DOHH2 (cell line): ENCODE data around the gene SERINC5.

Experiments used
- H3F3A ChIP-seq: fragments of 200-600 bp; sonication (generic), shearing (Covaris generic); 2 replicates; pipeline ENCODE4 v1.6.0; 2016; ENCODE audit warnings: antibody characterized with exemption, mild to moderate bottlenecking; ENCODE audit not compliant: control insufficient read depth, insufficient read depth
- H3K27ac ChIP-seq: fragments of 200-600 bp; sonication (generic); 2 replicates; pipeline ENCODE4 v1.5.1; 2014; ENCODE audit warnings: low read depth, mild to moderate bottlenecking, low read length, moderate library complexity
- H3K27me3 ChIP-seq: fragments of 200-600 bp; sonication (generic); 2 replicates; pipeline ENCODE4 v1.6.1; 2014; ENCODE audit warnings: mild to moderate bottlenecking, low read length, mixed read lengths; ENCODE audit not compliant: control insufficient read depth
- H3K36me3 ChIP-seq: fragments of 200-600 bp; sonication (generic); 2 replicates; pipeline ENCODE4 v1.6.1; 2014; ENCODE audit warnings: mild to moderate bottlenecking, low read length, moderate library complexity, mixed read lengths; ENCODE audit not compliant: control insufficient read depth
- H3K4me1 ChIP-seq: fragments of 200-600 bp; sonication (generic); 2 replicates; pipeline ENCODE4 v1.6.1; 2014; ENCODE audit warnings: mild to moderate bottlenecking, low read length, mixed read lengths; ENCODE audit not compliant: control insufficient read depth
- H3K4me2 ChIP-seq: fragments of 200-600 bp; sonication (generic); 2 replicates; pipeline ENCODE4 v1.6.0; 2014; ENCODE audit warnings: mild to moderate bottlenecking, low read length, moderate library complexity
- H3K4me3 ChIP-seq: fragments of 200-600 bp; sonication (generic); 2 replicates; pipeline ENCODE4 v1.5.1; 2014; ENCODE audit warnings: mild to moderate bottlenecking, low read length, mixed read lengths
- H3K79me2 ChIP-seq: fragments of 200-600 bp; sonication (generic); 2 replicates; pipeline ENCODE4 v1.6.1; 2014; ENCODE audit warnings: mild to moderate bottlenecking, low read length, mixed read lengths; ENCODE audit not compliant: control insufficient read depth
- H3K9me2 ChIP-seq: fragments of 200-600 bp; sonication (generic); replicated peaks from 2 replicates; pipeline ENCODE4 v1.6.1; 2014; ENCODE audit warnings: mild to moderate bottlenecking, low read length, mixed read lengths; ENCODE audit not compliant: control insufficient read depth
- H3K9me3 ChIP-seq: fragments of 200-600 bp; sonication (generic); 2 replicates; pipeline ENCODE4 v1.6.1; 2014; ENCODE audit warnings: antibody characterized with exemption, low read length, mixed read lengths; ENCODE audit not compliant: control insufficient read depth, insufficient read depth
- H4K20me1 ChIP-seq: fragments of 200-600 bp; sonication (generic); 2 replicates; pipeline ENCODE4 v1.6.0; 2014; ENCODE audit warnings: low read depth, mild to moderate bottlenecking, antibody characterized with exemption, low read length, moderate library complexity; ENCODE audit not compliant: control insufficient read depth, insufficient read depth
- EZH2phosphoT487 ChIP-seq: fragments of 200-600 bp; sonication (generic); IDR thresholded peaks from 2 replicates; pipeline ENCODE4 v1.6.1; 2017; ENCODE audit warnings: borderline replicate concordance, mild to moderate bottlenecking, antibody characterized with exemption, low read length, moderate library complexity, mixed read lengths
- TF ChIP-seq, protein P1 (sequence below): fragments of 200-600 bp; sonication (generic); IDR thresholded peaks from one replicate; pipeline ENCODE4 v1.5.1; 2014; ENCODE audit warnings: antibody characterized with exemption, mild to moderate bottlenecking, low read depth, low read length; ENCODE audit not compliant: poor library complexity, severe bottlenecking

Gene SERINC5

DNA sequence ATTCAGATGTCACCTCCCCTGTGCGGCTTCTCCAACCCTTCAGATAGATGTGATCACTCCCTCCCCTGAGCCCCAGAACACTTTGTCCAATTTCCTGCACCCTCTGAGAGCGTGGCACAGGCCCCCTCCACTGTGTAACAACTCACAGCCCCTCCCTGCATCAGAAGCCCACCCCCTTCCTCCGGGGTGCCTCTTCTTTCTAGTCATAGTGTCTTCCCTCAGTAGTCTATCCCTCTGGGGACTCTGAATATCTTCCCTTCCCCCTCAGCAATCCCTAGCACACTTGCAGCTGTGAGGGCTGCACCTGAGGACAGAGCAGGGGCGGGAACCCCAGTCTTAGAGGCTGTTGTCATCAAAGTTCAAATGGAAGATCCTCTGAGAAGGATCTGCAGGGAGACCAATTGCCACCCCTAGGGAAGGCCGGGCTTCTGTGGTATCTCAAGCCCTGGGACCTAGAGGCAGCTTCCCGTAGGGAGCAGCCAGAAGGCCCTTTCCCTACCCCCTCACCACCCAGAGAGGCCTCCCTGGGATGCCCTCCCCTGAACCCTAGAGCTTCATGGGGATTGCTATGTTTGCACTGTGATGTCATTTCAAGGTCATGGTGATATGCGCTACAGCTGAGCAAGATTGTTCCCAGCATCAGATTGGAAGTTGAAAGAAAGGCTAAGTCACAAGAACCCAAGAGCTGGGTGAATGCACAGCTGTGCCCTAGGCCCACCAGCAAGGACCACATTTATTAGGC, 150.0 kb downstream of the SERINC5 start:
- 0 out of 2 replicates have a peak, but pooled peaks cover 4% of the 10 kb centered on the region for H3K27me3 ChIP-seq
- no peak overlapping the region for H3K4me3 ChIP-seq
- no peaks in the 10 kb centered on the region for H3K9me2 ChIP-seq
- H4K20me1 ChIP-seq, result no peaks in the 10 kb centered on the region
- no peaks in the 10 kb centered on the region for H3K9me3 ChIP-seq
- H3F3A ChIP-seq, result no peaks in the 10 kb centered on the region
- no peaks in the 10 kb centered on the region for H3K4me1 ChIP-seq
- H3K36me3 ChIP-seq, result no peaks in the 10 kb centered on the region
- H3K27ac ChIP-seq, result no peak overlapping the region
- TF ChIP-seq, protein P1, sequence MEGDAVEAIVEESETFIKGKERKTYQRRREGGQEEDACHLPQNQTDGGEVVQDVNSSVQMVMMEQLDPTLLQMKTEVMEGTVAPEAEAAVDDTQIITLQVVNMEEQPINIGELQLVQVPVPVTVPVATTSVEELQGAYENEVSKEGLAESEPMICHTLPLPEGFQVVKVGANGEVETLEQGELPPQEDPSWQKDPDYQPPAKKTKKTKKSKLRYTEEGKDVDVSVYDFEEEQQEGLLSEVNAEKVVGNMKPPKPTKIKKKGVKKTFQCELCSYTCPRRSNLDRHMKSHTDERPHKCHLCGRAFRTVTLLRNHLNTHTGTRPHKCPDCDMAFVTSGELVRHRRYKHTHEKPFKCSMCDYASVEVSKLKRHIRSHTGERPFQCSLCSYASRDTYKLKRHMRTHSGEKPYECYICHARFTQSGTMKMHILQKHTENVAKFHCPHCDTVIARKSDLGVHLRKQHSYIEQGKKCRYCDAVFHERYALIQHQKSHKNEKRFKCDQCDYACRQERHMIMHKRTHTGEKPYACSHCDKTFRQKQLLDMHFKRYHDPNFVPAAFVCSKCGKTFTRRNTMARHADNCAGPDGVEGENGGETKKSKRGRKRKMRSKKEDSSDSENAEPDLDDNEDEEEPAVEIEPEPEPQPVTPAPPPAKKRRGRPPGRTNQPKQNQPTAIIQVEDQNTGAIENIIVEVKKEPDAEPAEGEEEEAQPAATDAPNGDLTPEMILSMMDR, result no peak
- TF ChIP-seq EZH2phosphoT487, result no peak
- H3K4me2 ChIP-seq, result no peak overlapping the region
- H3K79me2 ChIP-seq, result no peaks in the 10 kb centered on the region

DNA sequence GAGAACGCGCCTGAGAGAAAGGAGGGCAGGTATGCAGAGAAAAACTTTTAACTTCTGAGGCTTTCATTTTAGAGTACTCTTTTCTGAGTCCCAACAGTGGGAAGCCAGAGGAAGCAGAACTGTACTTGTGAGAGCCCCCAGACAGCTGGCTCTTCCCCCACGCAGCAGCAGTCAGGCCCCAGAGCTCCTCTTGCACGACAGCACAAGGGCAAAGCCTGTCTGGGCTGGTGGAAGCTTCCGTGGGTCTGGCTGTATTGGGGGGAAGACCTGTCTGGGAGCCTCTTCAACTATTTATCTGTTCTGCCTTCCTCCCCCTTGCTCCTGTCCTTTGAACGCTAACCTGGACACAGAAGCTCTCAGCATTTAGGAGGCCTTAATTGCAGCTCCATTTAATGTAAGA, 152.5 kb downstream of the SERINC5 start:
- H3K9me2 ChIP-seq, result no peaks in the 10 kb centered on the region
- no peaks in the 10 kb centered on the region for H3K79me2 ChIP-seq
- no peak overlapping the region for H3K27ac ChIP-seq
- H3K27me3 ChIP-seq, result no peaks in the 10 kb centered on the region
- H3K4me2 ChIP-seq, result no peak overlapping the region
- no peaks in the 10 kb centered on the region for H4K20me1 ChIP-seq
- no peaks in the 10 kb centered on the region for H3F3A ChIP-seq
- H3K36me3 ChIP-seq, result no peaks in the 10 kb centered on the region
- H3K4me1 ChIP-seq, result no peaks in the 10 kb centered on the region
- no peaks in the 10 kb centered on the region for H3K9me3 ChIP-seq
- TF ChIP-seq, protein P1, result no peak
- no peak for TF ChIP-seq EZH2phosphoT487
- H3K4me3 ChIP-seq, result no peak overlapping the region

DNA sequence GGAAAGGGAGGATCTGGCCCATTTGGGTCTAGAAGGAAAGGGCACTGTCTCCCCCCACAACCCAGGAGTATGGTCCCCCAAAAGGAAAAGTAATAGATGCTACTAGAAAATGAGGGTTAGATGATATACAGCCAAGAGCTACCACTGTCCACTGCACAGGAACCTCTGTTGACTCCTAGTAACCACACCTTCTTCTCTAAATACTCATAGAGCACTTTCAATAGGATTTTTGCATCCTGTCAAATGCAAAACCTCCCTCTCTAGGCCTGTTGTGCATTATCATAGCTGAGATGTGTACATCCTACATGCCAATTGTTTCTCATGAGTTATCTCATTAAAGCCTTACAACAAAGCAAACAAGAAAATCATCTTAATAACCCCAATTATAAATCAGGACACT, 153.9 kb downstream of the SERINC5 start:
- TF ChIP-seq, protein P1, result no peak
- no peak for TF ChIP-seq EZH2phosphoT487
- Histone ChIP-seq H3K79me2 (no peaks in the 10 kb centered on the region), H3K9me3 (no peaks in the 10 kb centered on the region), H3K27me3 (no peaks in the 10 kb centered on the region), H3K9me2 (no peaks in the 10 kb centered on the region), H4K20me1 (no peaks in the 10 kb centered on the region), H3K4me2 (no peak overlapping the region), H3K27ac (no peak overlapping the region), H3K4me3 (no peak overlapping the region), H3F3A (no peaks in the 10 kb centered on the region), H3K4me1 (no peaks in the 10 kb centered on the region), H3K36me3 (no peaks in the 10 kb centered on the region)
